ENCODE data around the gene RNF223.
A peak's percentile ranks its signal among the peaks of the same experiment; 100 is the strongest.

RNF223 gene

GRCh38 chr1:1073743-1074587 lies at the start of gene RNF223:
TSS of gene RNF223 (minus strand) at chr1:1074306. CDS start at chr1:1072566, 1,740 bp downstream.
- no peak within 1 kb of the TSS for H3K4me3 ChIP-seq (ENCODE audit: low read depth, low read length)
- no peak within 1 kb of the TSS for H3K27ac ChIP-seq (ENCODE audit: low read depth, low read length)
- no peaks in the 10 kb centered on the region for H3K9me3 ChIP-seq (ENCODE audit: control insufficient read depth, insufficient read depth, low read depth, low read length)
- no peak within 1 kb of the TSS for H3K9ac ChIP-seq (ENCODE audit: low read length)
- peaks cover 5% of the 10 kb centered on the region; the same call in 1 of the 2 replicates for H3K4me1 ChIP-seq (ENCODE audit: control insufficient read depth, insufficient read depth, low read length)
- no peaks in the 10 kb centered on the region for H3K36me3 ChIP-seq (ENCODE audit: control insufficient read depth, insufficient read depth, low read length)
- H3K27me3 ChIP-seq (ENCODE audit: control insufficient read depth, insufficient read depth, low read length) = peaks cover 48% of the 10 kb centered on the region

- Histone ChIP-seq H3K9me3 (ENCODE audit: control insufficient read depth, insufficient read depth, low read depth, low read length) (peaks cover 4% of the 10 kb centered on the region; the same call in 1 of the 2 replicates), H3K4me3 (ENCODE audit: low read depth, low read length) (no peak overlapping the region), H3K36me3 (ENCODE audit: control insufficient read depth, insufficient read depth, low read length) (no peaks in the 10 kb centered on the region), H3K9ac (ENCODE audit: low read length) (no peak overlapping the region), H3K27ac (ENCODE audit: low read depth, low read length) (no peak overlapping the region), H3K4me1 (ENCODE audit: control insufficient read depth, insufficient read depth, low read length) (peaks cover 8% of the 10 kb centered on the region; the same call in 1 of the 2 replicates), H3K27me3 (ENCODE audit: control insufficient read depth, insufficient read depth, low read length) (peaks cover 22% of the 10 kb centered on the region)
These were observed 48.9 kb upstream of the RNF223 start for GRCh38 chr1:1122981-1123480.

DNA sequence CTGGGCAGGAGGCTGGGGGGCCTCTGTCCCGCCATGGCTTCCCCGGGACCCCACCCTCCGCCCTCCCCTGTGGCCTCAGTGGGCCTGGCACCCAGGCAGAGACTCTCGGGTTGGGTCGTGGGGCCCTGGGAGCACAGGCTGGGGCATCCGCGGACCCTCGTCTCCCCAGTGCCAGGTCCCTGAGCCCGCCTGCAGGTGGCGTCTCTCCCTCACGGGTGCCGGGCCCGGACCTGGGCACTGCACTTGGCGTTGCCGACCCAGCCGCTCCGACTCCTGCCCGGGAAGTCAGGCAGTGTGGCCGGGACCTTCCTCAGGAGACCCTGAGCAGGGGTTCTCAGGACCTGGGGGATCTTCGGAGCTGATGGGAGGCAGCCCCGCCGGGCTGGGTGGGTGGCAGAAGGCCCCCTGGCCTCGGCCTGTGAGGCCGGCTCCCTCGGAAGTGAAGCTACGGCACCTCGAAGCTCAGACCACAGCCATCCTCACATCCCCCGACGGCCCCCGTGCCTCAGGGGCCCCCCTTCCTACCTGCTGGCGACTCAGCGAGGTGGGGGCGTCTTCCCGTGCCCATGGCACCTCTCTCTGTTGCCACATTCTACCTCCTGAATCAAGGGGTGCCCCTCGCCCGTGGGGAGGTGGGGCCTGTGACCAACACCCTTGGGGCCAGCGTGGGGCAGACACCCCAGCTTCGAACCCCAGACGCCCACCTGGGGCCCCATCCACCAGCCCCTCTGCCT lies 48.1 kb upstream of the RNF223 start:
- H3K27me3 ChIP-seq (ENCODE audit: control insufficient read depth, insufficient read depth, low read length) = peaks cover 30% of the 10 kb centered on the region
- H3K9me3 ChIP-seq (ENCODE audit: control insufficient read depth, insufficient read depth, low read depth, low read length) = peaks cover 4% of the 10 kb centered on the region; the same call in 1 of the 2 replicates
- H3K4me3 ChIP-seq (ENCODE audit: low read depth, low read length) = 0 out of 2 replicates have a peak overlapping the region, but pooled peaks have one; percentile 13
- no peak overlapping the region for H3K27ac ChIP-seq (ENCODE audit: low read depth, low read length)
- H3K9ac ChIP-seq (ENCODE audit: low read length) = no peak overlapping the region
- no peaks in the 10 kb centered on the region for H3K36me3 ChIP-seq (ENCODE audit: control insufficient read depth, insufficient read depth, low read length)
- peaks cover 8% of the 10 kb centered on the region; the same call in 1 of the 2 replicates for H3K4me1 ChIP-seq (ENCODE audit: control insufficient read depth, insufficient read depth, low read length)

DNA sequence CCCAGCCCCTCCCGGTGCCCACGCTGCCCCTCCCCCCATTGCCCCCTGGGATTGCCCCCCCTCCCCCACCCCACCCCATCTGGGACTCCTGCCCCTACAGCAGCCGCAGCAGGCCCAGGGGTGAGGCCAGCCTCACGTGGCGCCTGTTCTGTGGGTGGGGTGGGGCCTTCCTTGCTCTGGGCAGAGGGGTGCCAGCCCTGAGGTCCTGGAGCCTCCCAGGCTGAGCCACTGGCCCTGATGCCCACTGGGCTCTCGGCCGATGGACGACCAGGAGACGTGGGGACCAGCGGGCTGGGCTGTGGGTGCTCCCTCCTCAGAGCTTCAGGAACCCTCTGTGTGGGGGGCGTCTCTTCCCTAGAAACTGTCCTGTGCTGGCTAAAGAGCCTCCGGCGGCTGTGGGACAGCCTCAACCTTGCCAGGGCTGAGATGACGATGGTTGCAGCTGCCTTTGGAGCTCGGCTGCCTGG lies 47.5 kb upstream of the RNF223 start:
- no peak overlapping the region for H3K27ac ChIP-seq (ENCODE audit: low read depth, low read length)

DNA sequence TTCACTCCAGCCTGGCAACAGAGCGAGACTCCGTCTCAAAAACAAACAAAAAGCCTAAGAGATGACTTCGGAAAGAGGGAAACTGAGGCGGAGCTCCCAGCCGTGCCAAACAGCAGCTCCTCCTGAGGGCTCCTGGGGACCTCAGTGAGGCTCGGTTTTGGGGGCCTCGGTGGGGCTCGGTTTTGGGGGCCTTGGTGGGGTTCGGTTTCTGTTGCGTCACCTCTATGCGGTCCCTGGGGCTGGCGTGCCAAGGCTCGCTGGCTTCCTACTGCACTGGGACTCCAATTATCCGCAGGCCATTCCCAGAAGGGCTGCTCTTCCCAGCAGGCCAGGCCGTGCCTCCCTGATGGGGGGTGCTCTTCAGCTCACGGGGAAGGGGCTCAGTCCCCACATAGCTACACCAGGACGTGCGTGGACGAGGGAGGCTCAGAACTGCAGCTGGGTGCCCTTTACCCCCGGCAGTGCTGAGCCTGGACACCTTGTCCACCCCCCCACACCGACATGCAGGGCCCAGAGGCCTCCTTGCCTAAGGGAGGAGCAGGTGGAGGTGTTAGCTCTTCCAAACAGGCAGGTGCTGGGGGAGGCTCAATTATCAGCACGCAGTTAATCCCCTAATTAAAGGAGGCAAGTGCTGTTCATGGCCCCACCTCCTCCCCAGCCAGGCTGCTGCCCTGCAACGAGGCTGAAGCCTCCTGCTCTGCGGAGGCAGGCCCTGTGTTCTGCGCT lies 46.9 kb upstream of the RNF223 start:
- H3K36me3 ChIP-seq (ENCODE audit: control insufficient read depth, insufficient read depth, low read length) = no peaks in the 10 kb centered on the region
- H3K9ac ChIP-seq (ENCODE audit: low read length) = no peak overlapping the region
- peaks cover 8% of the 10 kb centered on the region; the same call in 1 of the 2 replicates for H3K4me1 ChIP-seq (ENCODE audit: control insufficient read depth, insufficient read depth, low read length)
- no peak overlapping the region for H3K4me3 ChIP-seq (ENCODE audit: low read depth, low read length)
- H3K9me3 ChIP-seq (ENCODE audit: control insufficient read depth, insufficient read depth, low read depth, low read length) = peaks cover 4% of the 10 kb centered on the region; the same call in 1 of the 2 replicates
- peaks cover 37% of the 10 kb centered on the region for H3K27me3 ChIP-seq (ENCODE audit: control insufficient read depth, insufficient read depth, low read length)
- H3K27ac ChIP-seq (ENCODE audit: low read depth, low read length) = no peak overlapping the region

More for the DNA sequence above, 47.5 kb upstream of the RNF223 start:
- Histone ChIP-seq H3K4me3 (ENCODE audit: low read depth, low read length) (0 out of 2 replicates have a peak overlapping the region, but pooled peaks have one; percentile 13), H3K4me1 (ENCODE audit: control insufficient read depth, insufficient read depth, low read length) (peaks cover 8% of the 10 kb centered on the region; the same call in 1 of the 2 replicates), H3K9me3 (ENCODE audit: control insufficient read depth, insufficient read depth, low read depth, low read length) (peaks cover 4% of the 10 kb centered on the region; the same call in 1 of the 2 replicates), H3K36me3 (ENCODE audit: control insufficient read depth, insufficient read depth, low read length) (no peaks in the 10 kb centered on the region), H3K9ac (ENCODE audit: low read length) (no peak overlapping the region), H3K27me3 (ENCODE audit: control insufficient read depth, insufficient read depth, low read length) (peaks cover 34% of the 10 kb centered on the region)

DNA sequence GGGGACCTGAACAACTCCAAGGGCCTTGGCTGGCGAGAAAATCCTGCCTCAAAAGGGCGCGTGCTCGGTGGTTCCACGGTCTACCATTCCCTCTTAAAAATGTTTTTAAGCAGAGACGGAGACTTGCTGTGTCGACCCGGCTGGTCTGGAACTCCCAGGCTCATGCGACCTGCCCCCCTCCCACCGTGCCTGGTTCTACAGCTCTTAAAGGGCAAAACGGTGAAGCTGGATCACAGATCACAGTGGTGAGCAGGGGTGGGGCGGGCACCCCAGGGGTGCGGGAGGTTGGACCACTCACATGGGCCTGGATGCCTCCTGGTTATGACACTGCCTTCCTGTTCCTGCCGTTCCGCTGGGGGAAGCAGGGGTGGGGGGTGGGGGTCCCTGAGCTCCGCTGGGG lies 46.0 kb upstream of the RNF223 start:
- H3K9me3 ChIP-seq (ENCODE audit: control insufficient read depth, insufficient read depth, low read depth, low read length) = peaks cover 4% of the 10 kb centered on the region; the same call in 1 of the 2 replicates
- H3K27ac ChIP-seq (ENCODE audit: low read depth, low read length) = no peak overlapping the region
- H3K4me3 ChIP-seq (ENCODE audit: low read depth, low read length) = no peak overlapping the region
- H3K4me1 ChIP-seq (ENCODE audit: control insufficient read depth, insufficient read depth, low read length) = peaks cover 8% of the 10 kb centered on the region; the same call in 1 of the 2 replicates
- no peaks in the 10 kb centered on the region for H3K36me3 ChIP-seq (ENCODE audit: control insufficient read depth, insufficient read depth, low read length)
- no peak overlapping the region for H3K9ac ChIP-seq (ENCODE audit: low read length)
- H3K27me3 ChIP-seq (ENCODE audit: control insufficient read depth, insufficient read depth, low read length) = peaks cover 37% of the 10 kb centered on the region

DNA sequence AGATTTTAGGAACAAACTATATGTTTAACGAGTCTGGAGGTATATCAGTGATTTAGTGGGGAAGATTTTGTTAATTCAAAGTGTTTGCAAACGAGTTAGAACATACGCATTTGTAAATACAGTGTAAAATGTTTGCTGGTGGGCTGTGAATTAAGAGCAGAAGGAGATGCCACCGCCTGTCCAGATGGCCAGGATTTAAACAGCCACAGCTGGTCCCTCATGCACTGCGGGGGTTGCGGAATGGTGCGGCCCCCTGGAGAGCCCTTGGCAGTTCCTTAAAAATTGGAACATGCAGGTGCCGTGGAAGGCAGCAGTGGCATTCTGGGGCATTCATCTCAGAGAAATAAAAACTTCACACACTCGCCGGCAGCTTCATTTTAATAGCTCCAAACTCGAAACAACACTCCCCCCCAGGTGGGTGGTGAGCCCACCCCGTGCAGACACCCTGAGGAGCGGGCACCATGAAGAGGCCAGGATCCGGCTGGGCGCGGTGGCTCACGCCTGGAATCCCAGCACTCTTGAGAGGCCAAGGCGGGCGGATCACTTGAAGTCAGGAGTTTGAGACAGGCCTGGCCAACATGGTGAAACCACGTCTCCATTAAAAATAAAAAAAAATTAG lies 45.3 kb upstream of the RNF223 start:
- H3K4me1 ChIP-seq (ENCODE audit: control insufficient read depth, insufficient read depth, low read length) = peaks cover 8% of the 10 kb centered on the region; the same call in 1 of the 2 replicates
- no peak overlapping the region for H3K4me3 ChIP-seq (ENCODE audit: low read depth, low read length)
- H3K9ac ChIP-seq (ENCODE audit: low read length) = no peak overlapping the region
- H3K27ac ChIP-seq (ENCODE audit: low read depth, low read length) = no peak overlapping the region
- H3K36me3 ChIP-seq (ENCODE audit: control insufficient read depth, insufficient read depth, low read length) = no peaks in the 10 kb centered on the region
- H3K9me3 ChIP-seq (ENCODE audit: control insufficient read depth, insufficient read depth, low read depth, low read length) = peaks cover 4% of the 10 kb centered on the region; the same call in 1 of the 2 replicates
- peaks cover 37% of the 10 kb centered on the region for H3K27me3 ChIP-seq (ENCODE audit: control insufficient read depth, insufficient read depth, low read length)

GRCh38 chr1:1118876-1119220 lies 44.7 kb upstream of the RNF223 start:
- Histone ChIP-seq H3K36me3 (ENCODE audit: control insufficient read depth, insufficient read depth, low read length) (no peaks in the 10 kb centered on the region), H3K4me1 (ENCODE audit: control insufficient read depth, insufficient read depth, low read length) (peaks cover 8% of the 10 kb centered on the region; the same call in 1 of the 2 replicates), H3K4me3 (ENCODE audit: low read depth, low read length) (no peak overlapping the region), H3K27me3 (ENCODE audit: control insufficient read depth, insufficient read depth, low read length) (peaks cover 37% of the 10 kb centered on the region), H3K27ac (ENCODE audit: low read depth, low read length) (no peak overlapping the region), H3K9ac (ENCODE audit: low read length) (no peak overlapping the region), H3K9me3 (ENCODE audit: control insufficient read depth, insufficient read depth, low read depth, low read length) (no peaks in the 10 kb centered on the region)

GRCh38 chr1:1118011-1118875 lies 44.1 kb upstream of the RNF223 start:
- H3K36me3 ChIP-seq (ENCODE audit: control insufficient read depth, insufficient read depth, low read length) = peaks cover under 1% of the 10 kb centered on the region; the same call in 1 of the 2 replicates
- H3K27ac ChIP-seq (ENCODE audit: low read depth, low read length) = no peak overlapping the region
- H3K9me3 ChIP-seq (ENCODE audit: control insufficient read depth, insufficient read depth, low read depth, low read length) = peaks cover 4% of the 10 kb centered on the region; the same call in 1 of the 2 replicates
- H3K9ac ChIP-seq (ENCODE audit: low read length) = no peak overlapping the region
- H3K4me1 ChIP-seq (ENCODE audit: control insufficient read depth, insufficient read depth, low read length) = peaks cover 8% of the 10 kb centered on the region; the same call in 1 of the 2 replicates
- peaks cover 37% of the 10 kb centered on the region for H3K27me3 ChIP-seq (ENCODE audit: control insufficient read depth, insufficient read depth, low read length)
- no peak overlapping the region for H3K4me3 ChIP-seq (ENCODE audit: low read depth, low read length)

Measured in HUES6 (cell line).